Left lung (tissue), 10 donors: ENCODE measurements around the gene MYH3. TPM values are rescaled to one million over a fixed set of nuclear protein-coding genes. Genes with fewer than 3 reads are reported as not detected.

ENCODE experiments used
- ATAC-seq: fragments of 200-7000 bp; cut with Tn5 transposase; one replicate; pipeline ENCODE4 v1.9.1; 2020; ENCODE audit warnings: moderate library complexity
- DNase-seq, 4 donors: peaks; one replicate each; pipeline ENCODE4 v3.0.0-alpha.2; 2013 to 2020
- H3K27ac ChIP-seq, 2 donors: fragments of 200-600 bp; sonication (generic) in 1 of 2; one replicate each; pipeline versions ENCODE4 v1.5.0 to v1.8.0; 2020 to 2021
- H3K27me3 ChIP-seq, 2 donors: fragments of 200-600 bp; sonication (generic) in 1 of 2; one replicate each; pipeline versions ENCODE4 v1.5.0 to v1.8.0; 2020 to 2021
- H3K36me3 ChIP-seq, 2 donors: fragments of 200-600 bp; sonication (generic) in 1 of 2; one replicate each; pipeline versions ENCODE4 v1.5.0 to v1.8.0; 2020 to 2021
- H3K4me1 ChIP-seq, 2 donors: fragments of 200-600 bp; one replicate each; pipeline ENCODE4 v1.8.0; 2021
- H3K4me3 ChIP-seq, 2 donors: fragments of 200-600 bp; sonication (generic) in 1 of 2; one replicate each; pipeline versions ENCODE4 v1.5.0 to v1.8.0; 2020 to 2021; ENCODE audit warnings: mild to moderate bottlenecking in 1 of 2
- H3K9me3 ChIP-seq, 2 donors: fragments of 200-600 bp; sonication (generic) in 1 of 2; one replicate each; pipeline versions ENCODE4 v1.5.0 to v1.8.0; 2020 to 2021
- intact Hi-C, 2 donors: fragments of 100-400 bp; cut with DNase I; formaldehyde crosslinking; loops; one replicate each; pipeline versions ENCODE4 v1.11.2 to v1.14.2; 2022
- polyA plus RNA-seq, 6 donors: library from polyadenylated mRNA; unstranded; fragments of 120-200 nt; gene quantifications; one replicate each; pipeline ENCODE4 v1.2.1, GENCODE V29; 2013; ENCODE audit not compliant: insufficient read length in 6 of 6
- total RNA-seq, 2 donors: library from RNA; stranded (reverse); fragmentation: NEBNext Ultra II Directional; extraction: Animal tissue kit (Norgen Biotek cat#: 25700); gene quantifications; one replicate each; pipeline ENCODE4 v1.2.1, GENCODE V29; 2021
- TF ChIP-seq, protein P1 (sequence below), 2 donors: fragments of 200-600 bp; sonication (generic) in 1 of 2; IDR thresholded peaks; one replicate each; pipeline versions ENCODE4 v1.5.0 to v1.8.0; 2021; ENCODE audit warnings: antibody characterized with exemption in 2 of 2
- donor health status: DM: no; HTN: yes; CAD: no.
- donor health status: DM: no; HTN: no; CAD: no.

Gene MYH3
- total and polyA plus RNA-seq, 8 donors: 1.5 to 7.1 (median 4.1) TPM

DNA sequence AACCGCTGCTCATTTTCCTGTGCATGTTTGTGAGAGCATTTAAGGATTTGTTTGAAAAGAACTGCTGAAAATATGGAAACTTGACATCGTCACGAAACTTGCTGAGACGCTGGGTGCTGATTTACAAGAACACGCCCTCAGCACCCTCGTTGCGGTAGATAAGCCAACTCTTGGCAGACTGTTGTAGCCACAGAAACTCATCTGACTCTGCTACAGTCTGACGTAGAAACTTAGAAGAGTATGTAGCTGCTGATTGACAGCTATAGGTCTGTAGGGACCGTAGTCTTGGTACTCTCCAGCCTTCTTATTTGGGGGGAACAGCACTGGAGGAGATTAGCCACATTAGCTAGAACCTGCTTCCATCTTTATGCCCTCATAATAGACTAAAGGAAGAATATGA, 71.6 kb downstream of the MYH3 start:
- Histone ChIP-seq H3K27me3 (peaks cover 0 to 22% of the 10 kb centered on the region in 2 donors), H3K36me3 (no peaks in the 10 kb centered on the region), H3K27ac (no peak overlapping the region), H3K4me3 (no peak overlapping the region), H3K4me1 (no peaks in the 10 kb centered on the region), H3K9me3 (no peaks in the 10 kb centered on the region)
- intact Hi-C loops: no loop called here
- no peak for DNase-seq
- no peak for ATAC-seq
- TF ChIP-seq, protein P1, sequence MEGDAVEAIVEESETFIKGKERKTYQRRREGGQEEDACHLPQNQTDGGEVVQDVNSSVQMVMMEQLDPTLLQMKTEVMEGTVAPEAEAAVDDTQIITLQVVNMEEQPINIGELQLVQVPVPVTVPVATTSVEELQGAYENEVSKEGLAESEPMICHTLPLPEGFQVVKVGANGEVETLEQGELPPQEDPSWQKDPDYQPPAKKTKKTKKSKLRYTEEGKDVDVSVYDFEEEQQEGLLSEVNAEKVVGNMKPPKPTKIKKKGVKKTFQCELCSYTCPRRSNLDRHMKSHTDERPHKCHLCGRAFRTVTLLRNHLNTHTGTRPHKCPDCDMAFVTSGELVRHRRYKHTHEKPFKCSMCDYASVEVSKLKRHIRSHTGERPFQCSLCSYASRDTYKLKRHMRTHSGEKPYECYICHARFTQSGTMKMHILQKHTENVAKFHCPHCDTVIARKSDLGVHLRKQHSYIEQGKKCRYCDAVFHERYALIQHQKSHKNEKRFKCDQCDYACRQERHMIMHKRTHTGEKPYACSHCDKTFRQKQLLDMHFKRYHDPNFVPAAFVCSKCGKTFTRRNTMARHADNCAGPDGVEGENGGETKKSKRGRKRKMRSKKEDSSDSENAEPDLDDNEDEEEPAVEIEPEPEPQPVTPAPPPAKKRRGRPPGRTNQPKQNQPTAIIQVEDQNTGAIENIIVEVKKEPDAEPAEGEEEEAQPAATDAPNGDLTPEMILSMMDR (IDR thresholded peaks at IDR 0.05): no peak

DNA sequence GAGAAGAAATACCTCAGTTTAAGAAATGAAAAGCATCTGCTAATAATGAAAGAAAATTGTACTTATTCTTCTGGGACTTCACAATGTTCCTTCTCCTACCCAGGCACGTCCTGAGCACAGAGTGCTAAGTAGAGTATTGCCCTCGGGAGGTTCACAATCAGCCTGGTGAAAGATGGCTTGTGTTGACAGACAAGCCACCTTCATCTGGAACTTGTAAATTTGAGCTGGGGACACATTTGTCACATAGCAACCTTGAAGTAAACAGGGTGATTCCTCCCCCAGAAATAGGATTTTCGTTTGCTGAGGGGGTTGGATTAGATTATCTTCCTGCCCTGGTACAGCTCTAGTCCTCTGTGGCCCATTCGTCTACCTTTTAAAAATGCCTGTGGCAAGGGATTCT, 73.3 kb downstream of the MYH3 start:
- intact Hi-C loops: no loop called here
- DNase-seq (no peak), ATAC-seq (no peak)
- Histone ChIP-seq H3K36me3 (no peaks in the 10 kb centered on the region), H3K27me3 (peaks cover 0 to 22% of the 10 kb centered on the region in 2 donors), H3K27ac (no peak overlapping the region), H3K9me3 (no peaks in the 10 kb centered on the region), H3K4me3 (no peak overlapping the region), H3K4me1 (no peaks in the 10 kb centered on the region)
- TF ChIP-seq, protein P1 (IDR thresholded peaks at IDR 0.05): no peak

DNA sequence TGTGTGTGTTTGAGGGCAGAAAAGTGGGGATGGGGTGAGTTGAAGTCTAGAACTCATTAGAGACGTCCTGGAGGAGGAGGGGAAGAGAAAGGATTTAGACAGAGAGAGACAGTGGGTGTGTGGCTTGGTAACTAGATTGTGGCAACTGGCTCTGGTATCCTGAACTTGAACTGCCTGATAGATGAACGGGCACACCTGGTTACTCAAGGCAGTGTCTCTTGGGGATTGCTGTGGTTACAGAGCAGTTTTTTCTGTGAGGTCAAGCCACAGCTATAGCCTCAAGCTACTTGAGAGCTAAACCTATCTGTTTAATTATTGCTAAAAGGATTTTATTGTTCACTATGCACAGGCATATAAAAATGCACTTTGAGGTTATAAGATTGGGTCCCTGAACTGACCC, 77.8 kb downstream of the MYH3 start:
- Histone ChIP-seq H3K36me3 (no peaks in the 10 kb centered on the region), H3K27me3 (peaks cover 0 to 15% of the 10 kb centered on the region in 2 donors), H3K4me1 (no peaks in the 10 kb centered on the region), H3K4me3 (no peak overlapping the region), H3K27ac (no peak overlapping the region), H3K9me3 (no peaks in the 10 kb centered on the region)
- intact Hi-C loops: no loop called here
- DNase-seq (no peak), ATAC-seq (no peak)
- TF ChIP-seq, protein P1 (IDR thresholded peaks at IDR 0.05): no peak

Other genes starting within 250 kb of the MYH3 start
- gene MYH8, start 235.4 kb downstream of the MYH3 start, total RNA-seq: not detected
- gene MYH8, start 235.4 kb downstream of the MYH3 start, polyA plus RNA-seq: not detected
- not detected for gene MYH4, start 187.8 kb downstream of the MYH3 start, total RNA-seq
- gene MYH4, start 187.8 kb downstream of the MYH3 start, polyA plus RNA-seq: not detected
- under 1 TPM; 0.05 to 0.20 TPM for gene MYH1, start 138.8 kb downstream of the MYH3 start, total RNA-seq
- not detected for gene MYH1, start 138.8 kb downstream of the MYH3 start, polyA plus RNA-seq
- gene MYH2, start 107.7 kb downstream of the MYH3 start, total RNA-seq: under 1 TPM; 0.05 to 0.17 TPM
- gene MYH2, start 107.7 kb downstream of the MYH3 start, polyA plus RNA-seq: not detected
- 10 to 100 TPM; 24.5 to 25.1 TPM for gene SCO1, start 40.2 kb upstream of the MYH3 start, total RNA-seq
- gene SCO1, start 40.2 kb upstream of the MYH3 start, polyA plus RNA-seq: 10 to 100 TPM; 25.9 to 29.6 (median 28.0) TPM
- 1 to 10 TPM; 6.2 to 6.5 TPM for gene ADPRM, start 40.3 kb upstream of the MYH3 start, total RNA-seq
- gene ADPRM, start 40.3 kb upstream of the MYH3 start, polyA plus RNA-seq: 10 to 100 TPM; 18.8 to 25.7 (median 21.1) TPM
- 1 to 10 TPM; 6.9 to 7.6 TPM for gene TMEM220, start 72.7 kb upstream of the MYH3 start, total RNA-seq
- 10 to 100 TPM; 11.0 to 18.3 (median 12.3) TPM for gene TMEM220, start 72.7 kb upstream of the MYH3 start, polyA plus RNA-seq
- gene TMEM238L, start 146.8 kb upstream of the MYH3 start, total RNA-seq: not detected
- gene TMEM238L, start 146.8 kb upstream of the MYH3 start, polyA plus RNA-seq: under 1 TPM in 2 of 6 donors, not detected in 4; 0.21 to 0.34 TPM
- not detected for gene PIRT, start 180.8 kb upstream of the MYH3 start, total RNA-seq
- under 1 TPM; 0.04 to 0.22 (median 0.05) TPM for gene PIRT, start 180.8 kb upstream of the MYH3 start, polyA plus RNA-seq